Stimulated activated CD8-positive, alpha-beta memory T cell treated with anti-CD3 and anti-CD28 coated beads, Interleukin-15, amount 100 ng/mL, for 1 hour (primary cell): ENCODE data around the gene BARX2.

Source experiments
- DNase-seq: peaks from one replicate; pipeline ENCODE4 v3.0.0-alpha.2; 2020; ENCODE audit warnings: low read depth

Gene BARX2

DNA sequence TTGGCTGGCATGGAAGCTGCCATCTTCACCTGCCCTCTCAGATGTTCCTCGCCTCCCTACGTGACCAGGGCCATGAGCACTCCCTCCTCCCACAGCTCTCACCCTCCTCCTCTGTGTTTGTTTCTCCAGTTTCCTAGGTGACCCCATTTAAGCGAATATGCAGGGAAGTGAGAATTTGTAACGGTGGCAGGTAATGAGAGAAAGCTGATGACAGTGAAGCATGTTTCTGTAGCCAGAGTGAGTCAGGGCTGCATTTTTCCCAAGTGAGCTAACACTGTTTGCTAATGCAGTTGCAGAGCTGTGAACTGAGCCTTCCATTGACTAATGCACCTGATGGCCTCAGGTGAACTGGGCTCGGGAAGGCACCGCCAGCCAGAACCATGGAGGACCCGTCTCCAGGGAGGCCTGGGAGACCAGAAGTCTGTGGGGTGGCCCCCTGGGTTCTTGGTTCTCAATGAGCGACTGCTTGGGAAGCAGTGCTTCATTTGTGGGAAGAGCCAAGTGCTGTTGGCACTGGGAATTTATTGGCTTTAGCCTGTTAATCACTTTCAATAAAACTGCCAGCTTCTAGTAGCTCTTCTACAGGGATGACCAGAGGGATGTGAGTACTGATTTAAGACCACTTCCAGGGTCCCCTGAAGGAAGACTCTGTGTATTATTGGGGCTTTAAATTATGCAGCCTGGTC is 64.5 kb downstream of the BARX2 start:
- DNase-seq = no peak

DNA sequence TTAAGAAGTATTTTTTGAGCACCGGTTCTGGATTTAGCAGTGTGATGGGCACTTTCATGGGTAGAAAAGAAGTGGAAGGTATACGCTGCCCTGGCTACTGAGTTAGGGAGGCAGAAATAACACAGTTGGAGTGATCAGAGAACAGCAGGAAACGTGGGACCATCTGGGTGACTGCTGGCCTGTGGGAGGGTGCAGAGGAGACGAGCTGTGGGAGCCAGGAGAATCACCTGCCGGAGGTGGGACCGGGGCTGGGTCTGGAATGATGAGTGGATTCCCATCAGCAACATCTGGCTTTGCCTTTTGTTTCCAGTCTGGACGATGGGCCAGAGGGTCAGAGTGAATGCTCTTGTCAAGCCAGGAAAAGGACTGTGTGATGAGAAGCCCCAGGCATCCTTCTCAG is 66.5 kb downstream of the BARX2 start:
- DNase-seq = no peak

DNA sequence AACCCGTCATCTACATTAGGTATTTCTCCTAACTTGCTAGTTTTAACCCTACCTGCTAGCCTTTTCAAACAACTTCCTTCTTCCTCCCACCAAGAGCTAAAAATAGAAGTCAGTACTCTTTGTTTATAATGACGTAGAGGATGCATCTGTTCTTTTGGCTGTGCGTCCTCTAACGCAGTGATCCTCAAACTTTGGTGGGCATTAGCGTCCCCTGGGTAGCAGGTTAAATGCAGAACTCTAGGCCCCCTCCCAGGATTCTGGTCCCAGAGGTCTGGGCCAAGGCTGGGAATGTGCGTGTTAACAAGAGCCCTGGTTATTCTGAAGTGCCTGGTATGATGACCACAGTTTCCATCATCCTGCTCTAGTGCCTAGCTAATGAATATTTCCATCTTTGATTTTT is 67.6 kb downstream of the BARX2 start:
- no peak for DNase-seq

DNA sequence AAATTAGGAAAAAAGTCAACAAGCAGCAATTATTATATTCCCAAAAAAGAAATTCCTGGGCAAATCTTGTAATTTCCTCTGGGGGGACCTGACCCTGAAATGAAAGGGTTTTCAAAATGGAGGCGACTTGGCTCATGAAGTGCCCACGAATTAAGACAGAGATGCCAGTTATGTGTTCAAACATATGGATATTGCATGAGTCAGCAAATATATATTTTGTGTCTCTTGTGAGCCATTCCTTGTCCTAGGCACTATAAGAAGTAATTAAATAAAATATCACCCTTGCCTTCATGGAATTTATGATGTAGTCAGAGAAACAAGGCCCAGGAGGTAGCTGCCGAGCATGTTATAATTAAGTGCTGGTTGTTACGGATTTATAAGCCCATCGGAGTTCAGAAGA is 68.6 kb downstream of the BARX2 start:
- DNase-seq = no peak

DNA sequence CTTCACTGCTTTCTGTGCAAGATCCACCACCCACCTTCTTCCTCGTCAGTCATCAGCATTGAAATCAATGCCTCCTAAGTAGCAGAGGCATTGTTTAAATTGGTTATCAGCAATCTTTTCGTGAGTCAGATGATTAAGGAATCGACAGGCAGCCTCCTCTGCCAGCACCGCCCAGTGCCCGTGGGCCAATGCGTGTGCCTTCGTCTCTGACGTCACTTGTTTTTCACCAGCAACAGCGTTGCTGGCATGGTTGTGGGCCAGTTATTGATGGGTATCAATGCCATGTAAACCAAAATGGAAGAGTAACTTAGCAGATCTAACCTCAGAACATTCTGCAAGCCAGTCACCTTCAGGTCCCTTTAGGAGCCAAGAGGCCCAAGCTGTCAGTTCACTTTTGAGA is 69.6 kb downstream of the BARX2 start:
- DNase-seq = no peak

DNA sequence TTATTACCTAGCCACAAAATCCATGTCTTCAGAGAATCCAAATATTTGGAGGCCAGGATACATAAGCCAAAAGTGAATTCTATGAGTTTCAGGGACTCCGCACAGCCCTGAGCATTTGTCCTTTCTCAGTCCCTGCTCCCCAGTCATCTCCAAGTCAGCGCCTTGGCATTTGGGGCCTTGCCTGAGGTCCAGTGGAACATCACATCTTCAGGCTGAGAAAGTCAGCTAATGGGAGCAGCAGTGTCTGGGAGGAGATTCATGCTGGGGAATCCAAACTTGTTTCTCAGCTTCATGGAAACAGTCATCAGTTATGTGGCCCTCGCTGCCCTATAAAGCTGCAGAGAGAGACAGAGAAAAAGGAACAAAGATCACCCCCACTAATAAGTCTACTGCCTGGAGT is 70.9 kb downstream of the BARX2 start:
- no peak for DNase-seq

DNA sequence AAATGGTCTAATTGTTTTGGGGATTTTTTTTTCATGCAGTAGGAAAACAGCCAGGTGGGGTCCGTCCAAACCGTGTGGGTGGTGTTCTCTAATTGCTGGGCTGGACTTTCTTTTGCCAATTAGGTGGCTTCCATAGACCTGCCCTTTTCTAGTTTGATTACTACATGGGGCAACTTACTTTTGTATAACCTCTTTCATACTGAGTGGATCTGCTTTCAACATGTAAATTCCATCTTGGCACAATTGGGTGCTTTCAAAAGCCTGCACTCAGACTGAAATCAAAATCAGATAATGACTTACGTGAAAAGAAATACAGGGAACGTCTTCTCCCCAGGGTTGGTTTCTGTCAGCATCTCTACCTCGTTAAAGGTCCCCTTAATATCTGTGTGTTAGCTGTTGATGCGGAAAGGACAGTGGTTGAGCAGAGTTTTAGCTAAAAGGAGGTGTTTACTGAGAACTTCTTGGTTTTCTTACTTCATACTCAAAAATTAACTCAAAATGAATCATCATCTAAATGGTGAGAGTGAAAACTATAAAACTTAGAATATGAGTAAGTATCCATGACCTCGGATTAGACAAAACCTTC is 72.1 kb downstream of the BARX2 start:
- no peak for DNase-seq

DNA sequence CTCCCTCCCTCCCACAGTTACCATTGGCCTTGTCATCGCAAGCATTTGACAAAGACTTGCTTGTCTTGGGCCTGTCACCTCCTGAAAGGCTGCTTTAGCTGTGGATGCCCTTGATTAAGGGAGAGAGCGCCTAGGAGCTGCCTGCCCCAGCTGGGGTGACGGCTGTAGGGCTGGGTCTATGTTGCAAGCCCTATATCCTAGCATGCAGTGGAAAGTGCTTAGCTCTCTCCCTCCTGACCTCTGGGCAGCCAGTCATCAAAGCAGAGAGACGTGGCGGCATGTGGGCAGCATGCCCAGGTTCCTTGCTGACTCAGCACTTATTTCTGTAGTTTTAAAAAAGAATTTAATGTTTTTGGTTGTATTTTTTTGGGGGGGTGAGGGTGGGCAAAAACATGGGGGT is 75.9 kb downstream of the BARX2 start:
- DNase-seq = no peak

DNA sequence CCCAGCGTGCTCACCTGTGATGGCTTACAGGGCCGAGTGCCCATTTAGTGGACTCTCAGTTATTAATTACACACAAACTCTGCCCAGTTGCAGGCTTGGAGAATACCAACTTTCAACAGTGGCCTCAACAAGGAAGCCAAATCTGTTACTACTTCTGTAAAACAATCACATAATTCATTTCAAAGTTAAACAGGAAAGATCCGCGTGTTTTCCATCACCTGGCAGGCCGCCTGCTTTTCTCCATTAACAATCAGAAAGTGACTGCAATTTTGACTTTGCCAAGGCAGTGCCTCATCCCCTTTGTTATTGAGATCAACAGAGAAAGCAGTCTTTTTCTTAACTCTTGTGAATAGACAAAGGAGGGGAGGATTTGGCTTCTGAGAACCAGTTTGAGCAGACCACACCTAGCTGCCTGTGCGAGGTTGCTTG is 77.7 kb downstream of the BARX2 start:
- no peak for DNase-seq

DNA sequence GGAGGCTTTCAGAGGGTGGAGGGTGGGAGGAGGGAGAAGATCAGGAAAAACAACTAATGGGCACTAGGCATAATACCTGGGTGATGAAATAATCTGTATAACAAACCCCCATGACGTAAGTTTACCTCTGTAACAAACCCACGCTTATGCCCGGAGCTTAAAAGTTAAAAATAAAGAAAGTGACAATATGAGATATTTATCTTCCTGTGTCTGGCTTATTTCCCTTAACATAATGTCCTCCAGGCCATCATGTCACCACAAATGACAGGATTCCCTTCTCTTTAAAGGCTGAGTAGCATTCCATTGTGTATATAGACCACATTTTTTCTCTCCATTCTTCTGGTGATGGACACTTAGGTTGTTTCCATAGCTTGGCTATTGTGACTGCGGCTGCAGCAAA is 79.5 kb downstream of the BARX2 start:
- no peak for DNase-seq

DNA sequence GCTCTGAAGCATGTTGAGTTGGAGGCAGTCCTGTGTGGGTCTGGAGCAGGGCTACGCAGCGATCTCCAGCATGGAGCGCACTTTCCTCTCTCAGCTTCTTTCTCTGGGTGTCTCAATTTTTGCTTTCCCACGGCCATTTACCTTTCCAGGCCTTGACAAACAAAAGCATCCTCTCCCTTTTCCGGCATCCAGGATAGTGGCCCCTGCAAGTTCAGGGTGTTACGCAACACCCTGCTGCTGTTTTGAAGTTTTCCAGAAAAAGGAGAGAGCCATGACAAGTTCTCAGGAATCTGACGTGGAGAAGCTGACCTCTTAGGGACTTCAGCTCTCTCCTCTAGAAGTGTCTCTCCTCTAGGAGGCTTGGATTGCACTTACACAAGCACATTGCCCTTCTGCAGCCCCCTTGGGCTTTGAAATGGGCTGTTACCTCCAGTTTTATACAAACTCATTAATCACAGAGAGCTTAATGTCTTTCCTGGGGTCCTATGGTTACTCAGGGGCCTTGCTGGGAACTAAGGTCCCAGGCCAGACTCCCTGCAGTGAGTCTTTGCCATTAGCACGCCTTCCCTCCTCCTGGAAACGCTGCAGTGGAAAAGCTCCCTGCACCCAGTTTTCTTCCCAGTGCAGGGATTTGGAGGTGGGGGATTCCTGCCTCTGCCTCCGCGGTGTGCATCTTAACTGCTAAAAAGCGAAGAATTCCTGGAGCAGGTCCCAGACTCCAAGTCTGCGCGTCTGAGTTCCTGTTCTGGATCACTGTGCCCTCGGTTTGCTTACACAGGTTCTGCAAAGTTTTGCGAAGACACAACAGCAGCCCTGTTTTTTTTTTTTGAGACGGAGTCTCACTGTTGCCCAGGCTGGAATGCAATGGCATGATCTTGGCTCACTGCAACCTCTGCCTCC is 80.4 kb downstream of the BARX2 start:
- DNase-seq = no peak

DNA sequence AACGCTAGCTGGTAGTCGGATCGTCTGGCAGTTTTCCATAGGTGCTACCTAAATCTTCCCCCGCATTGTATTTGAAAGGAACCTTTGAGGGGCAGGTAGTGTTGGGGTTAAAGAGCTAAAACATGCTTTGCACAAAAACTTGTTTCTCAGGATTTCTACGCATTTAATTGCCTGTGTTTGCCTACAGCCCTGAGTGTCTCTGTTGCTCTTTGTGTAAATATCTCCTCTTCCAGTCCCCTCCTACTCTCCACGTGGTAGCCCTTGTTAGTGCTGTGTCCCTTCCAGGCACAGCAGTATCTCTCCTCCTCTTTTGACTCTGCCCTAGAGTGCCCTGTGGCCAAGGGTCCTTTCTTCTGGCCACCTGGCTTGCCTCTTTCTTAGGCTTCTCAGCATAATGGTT is 81.7 kb downstream of the BARX2 start:
- DNase-seq = no peak

DNA sequence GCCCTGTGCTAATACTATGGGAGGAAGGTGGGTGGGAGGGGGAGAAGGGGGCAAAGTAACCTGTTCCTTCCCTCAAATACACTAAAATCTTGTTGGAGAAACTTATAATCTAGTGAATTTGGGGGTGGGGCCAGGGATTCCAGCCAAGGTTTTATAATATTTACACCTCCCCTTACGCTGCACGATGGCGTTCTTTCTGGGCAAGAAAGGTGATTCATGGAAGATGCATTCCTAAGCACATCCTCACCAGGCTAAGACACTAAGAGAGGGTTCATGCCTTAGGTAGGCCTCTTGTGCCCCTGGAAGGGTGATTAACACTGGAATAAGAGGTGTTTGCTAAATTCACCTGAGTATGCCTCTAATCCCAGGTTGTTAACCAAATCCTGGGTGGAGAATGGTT is 82.6 kb downstream of the BARX2 start:
- DNase-seq = no peak

DNA sequence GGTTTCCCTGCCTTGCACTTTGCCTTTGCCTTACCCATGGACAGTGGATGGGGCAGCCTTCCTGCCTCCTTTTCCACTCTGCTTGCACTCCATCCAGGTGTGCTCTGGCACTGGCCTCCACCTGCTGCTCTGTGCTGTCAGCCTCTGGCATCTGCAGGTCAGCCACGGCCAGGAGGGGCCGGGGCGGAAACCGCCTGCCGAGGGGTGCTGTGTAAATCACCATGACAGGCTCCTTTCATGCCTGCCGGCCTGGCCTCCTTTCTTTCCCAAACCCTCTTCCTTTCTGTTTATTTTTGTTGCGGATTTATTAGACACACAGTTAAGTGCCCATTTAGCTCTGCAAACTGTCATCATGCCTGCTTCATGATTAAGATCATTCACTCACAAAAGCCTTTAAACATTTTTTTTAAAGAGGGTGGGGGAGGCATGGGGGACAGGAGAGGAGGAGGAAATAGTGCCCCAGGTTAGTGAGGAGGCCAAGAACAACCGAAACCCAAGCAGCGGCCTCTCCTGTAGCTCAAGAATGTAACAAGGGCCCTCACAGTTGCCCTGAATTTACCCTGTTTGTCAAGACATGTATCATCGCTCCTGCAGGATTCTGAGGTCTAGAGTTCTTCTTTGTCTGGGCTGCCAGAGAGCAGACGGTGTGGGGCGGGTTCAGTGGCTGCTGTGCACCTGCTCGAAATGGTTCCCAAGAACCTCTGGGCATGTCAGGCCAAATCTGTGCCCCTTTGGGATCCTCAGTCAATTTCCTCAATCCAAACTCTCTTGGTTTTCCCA is 83.3 kb downstream of the BARX2 start:
- no peak for DNase-seq

DNA sequence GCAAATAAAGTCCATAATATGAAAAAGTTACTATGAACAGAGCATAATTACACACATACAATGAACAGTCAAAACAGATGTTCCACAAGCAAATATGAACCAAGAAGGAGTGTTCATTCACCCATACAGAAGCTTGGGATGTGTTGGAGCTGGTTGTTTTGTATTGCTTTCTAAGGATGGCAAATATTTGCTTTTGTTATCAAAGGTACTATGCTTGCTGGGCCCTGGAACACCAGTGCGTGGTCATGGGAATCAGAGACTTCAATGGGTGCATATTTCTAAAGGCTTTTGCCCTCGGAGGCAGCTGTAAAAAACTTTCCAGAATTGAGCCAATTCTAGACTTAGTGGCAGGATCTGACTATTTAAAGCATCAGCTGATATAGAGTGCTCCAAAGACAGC is 85.1 kb downstream of the BARX2 start:
- DNase-seq = no peak

DNA sequence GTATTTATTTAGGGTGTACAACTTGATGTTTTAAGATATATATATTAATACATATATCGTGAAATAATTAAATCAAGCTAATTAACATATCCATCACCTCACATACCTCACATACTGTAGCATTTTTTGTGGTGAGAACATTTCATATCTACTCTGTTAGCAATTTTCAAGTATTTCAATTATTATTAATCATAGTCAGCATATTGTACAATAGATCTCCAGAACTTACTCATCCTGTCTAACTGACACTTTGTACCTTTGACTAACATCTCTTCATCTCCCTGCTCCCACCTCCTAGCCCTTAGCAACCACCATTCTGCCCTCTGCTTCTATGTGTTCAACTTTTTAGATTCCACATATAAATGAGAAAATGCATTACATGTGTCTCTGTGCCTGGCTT is 108.4 kb downstream of the BARX2 start:
- no peak for DNase-seq

DNA sequence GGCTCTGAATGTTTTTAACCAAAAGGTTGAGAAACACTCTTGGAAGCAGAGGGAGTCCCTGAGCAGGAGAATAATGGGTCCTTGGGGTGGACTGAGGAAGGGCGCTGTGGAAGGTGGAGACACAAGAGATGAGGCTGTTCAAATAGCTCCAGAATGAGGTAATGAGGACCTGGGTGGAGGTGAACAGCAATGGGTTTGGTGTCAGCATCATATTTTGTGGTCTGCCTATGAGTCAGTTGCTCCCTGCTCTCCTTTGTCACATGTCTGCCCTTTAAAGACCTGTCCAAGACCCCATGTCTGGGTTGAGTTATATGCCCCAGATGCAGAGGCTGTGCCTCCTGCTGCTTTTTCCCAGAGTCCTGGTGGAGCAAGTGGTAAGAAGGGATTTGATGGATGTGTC is 113.6 kb downstream of the BARX2 start:
- no peak for DNase-seq

DNA sequence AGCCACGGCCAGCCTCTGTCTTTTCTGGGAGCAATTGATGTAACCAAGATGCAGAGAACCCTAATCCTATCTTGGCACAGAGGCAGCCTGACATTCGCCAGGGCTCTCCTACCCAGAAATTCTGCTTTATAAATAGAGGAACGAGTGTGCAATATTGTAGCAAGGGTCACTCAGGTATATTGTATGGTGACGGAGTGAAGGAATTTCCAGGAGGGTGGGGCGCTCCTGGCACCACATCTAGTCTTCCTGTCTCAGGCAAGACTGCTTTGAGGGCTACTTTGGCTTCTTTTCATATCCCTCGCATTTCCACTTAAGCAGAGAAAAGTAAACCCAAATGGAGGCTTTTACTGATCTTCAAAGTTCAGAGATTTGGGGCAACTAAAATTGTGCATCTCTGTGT is 114.4 kb downstream of the BARX2 start:
- DNase-seq = no peak

DNA sequence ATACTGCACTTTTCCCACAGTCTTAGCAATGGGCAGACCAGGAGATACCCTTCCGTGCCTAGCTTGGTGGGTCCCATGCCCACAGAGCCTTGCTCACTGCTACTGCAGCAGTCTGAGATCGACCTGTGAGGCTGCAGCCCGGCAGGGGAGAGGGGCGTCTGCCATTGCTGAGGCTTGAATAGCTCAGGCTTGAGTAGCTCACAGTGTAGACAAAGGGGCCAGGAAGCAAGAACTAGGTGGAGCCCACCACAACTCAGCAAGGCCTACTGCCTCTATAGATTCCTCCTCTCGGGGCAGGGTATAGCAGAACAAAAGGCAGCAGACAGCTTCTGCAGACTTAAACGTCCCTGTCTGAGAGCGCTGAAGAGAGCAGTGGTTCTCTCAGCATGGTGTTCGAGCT is 118.1 kb downstream of the BARX2 start:
- no peak for DNase-seq
